HTERT RPE-1 (cell line): ENCODE data around the gene MTHFSD.

Experiments used
- in situ Hi-C: fragments of 300-500 bp; cut with MboI; formaldehyde crosslinking; loops from 4 replicates; pipeline ENCODE4 v1.14.3; 2020; ENCODE audit warnings: low sequenced_read_pairs

Gene MTHFSD

DNA sequence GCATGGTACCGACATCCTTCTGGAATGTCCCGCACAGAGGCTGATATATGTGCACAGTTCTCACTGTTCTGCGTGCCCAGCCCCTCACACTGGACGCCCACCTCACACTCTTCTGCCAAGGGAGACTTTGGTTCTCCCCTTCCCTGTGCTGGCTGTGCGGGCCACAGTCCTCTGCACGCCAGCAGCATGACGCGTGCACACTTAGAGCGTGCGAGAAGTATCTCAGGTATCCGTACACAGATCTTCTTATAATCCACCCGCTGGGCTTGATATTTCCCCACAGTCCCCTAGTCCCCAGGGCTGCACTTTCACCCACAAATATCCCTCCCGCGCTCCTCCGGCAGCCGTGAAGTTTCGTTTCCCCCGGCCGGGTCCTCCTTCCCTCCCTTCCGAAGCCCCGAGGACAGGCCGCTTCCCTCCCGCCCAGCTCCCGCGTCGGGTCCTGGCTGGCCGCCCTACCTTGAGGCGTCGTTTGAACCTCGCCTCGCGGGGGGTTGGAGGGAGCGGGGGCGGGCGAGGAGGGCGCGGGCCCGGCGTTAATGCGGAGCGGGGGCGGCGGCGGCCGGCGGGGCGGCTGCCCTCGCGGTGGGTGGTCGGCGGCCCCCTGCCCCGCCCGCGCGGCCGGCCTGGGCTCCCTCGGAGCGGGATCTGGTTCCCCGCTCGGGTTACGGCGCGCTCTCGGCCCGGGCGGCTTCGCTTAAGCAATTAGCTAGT, 49.7 kb downstream of the MTHFSD start:
- in situ Hi-C loops, result no loop called here

GRCh38 chr16:86504315-86505184, 50.5 kb downstream of the MTHFSD start:
- in situ Hi-C loops, result no loop called here

GRCh38 chr16:86503830-86504229, 51.2 kb downstream of the MTHFSD start:
- in situ Hi-C loops, result no loop called here

DNA sequence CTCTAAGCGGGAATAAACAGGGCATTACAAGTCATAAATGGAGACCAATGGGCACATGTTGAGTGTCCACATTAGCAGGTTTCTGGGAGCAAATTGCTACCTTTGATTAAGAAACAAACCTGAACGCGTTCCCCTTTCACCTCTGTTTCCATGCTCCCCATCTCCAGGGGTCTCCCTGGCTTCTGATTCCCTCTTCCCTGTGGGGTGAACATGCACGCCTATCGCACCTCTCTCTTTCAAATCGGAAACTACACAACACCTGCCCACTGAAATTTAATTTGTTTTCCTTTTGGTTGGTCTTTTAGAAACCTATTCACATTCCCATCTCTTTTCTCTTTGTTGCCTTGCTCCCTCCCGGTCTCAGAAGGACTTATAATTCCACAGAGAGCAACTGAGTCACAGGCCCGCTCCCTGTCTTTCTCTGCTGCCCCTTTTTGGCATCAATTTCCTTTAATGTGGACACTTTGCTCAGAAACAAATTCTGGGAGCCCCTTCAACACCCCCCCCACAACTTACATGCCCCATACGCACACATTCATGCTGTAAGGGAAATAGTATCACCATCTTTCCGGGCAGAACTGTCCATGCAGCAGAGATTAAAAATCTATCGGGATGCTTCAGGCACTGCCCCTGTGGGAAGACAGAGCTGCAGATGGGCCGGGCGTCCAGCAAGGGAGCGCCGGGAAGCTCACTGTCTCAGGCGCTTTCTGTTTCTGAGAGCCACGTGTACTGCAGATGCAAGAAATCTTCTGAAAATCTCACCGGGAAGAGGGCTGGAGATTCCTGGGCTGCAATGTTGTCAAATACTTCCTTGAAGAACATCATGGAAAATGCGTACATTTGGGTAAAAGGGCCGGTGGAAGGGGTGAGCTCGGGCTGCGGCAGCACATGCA, 51.9 kb downstream of the MTHFSD start:
- in situ Hi-C loops, result no loop called here

- in situ Hi-C loops, result no loop called here
Observed at GRCh38 chr16:86501989-86502855, 52.8 kb downstream of the MTHFSD start.

DNA sequence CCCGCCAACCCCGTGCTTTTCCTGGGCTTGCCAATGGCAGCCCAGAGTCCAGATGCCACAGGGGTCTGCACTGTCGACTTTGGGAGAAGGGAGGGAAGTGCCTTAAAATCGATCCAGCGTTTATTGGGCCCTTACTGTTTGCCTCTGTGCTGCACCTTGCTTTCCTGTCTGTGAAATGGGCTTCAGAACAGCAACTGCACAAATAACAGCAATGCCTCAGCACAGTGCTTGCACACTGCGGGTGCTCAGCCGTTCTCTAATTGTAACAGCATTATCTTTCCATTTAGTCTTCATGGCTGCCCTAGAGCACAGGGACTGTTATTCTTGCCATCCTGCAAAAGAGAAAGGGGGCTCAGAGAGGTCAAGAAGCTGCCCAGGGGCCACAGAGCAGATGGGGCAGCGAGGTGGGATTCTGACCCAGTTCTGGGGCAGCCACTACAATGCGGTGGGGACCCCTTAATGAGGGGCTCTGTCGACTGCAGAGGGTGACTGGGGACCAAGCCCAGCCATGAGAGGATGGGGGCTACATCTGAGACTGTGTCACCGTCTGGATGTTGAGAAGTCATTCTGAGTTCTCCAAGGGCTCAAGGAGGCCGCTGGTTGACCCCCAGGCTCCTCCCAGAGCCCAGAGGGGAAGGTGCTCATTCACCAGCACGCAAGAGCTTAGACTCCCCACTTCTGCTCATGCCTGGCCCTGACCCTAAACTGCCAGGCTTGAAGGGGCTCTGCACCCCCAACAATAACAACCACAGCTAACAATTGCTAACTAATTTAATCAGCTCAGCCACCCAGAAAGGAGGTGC, 54.1 kb downstream of the MTHFSD start:
- in situ Hi-C loops, result no loop called here

DNA sequence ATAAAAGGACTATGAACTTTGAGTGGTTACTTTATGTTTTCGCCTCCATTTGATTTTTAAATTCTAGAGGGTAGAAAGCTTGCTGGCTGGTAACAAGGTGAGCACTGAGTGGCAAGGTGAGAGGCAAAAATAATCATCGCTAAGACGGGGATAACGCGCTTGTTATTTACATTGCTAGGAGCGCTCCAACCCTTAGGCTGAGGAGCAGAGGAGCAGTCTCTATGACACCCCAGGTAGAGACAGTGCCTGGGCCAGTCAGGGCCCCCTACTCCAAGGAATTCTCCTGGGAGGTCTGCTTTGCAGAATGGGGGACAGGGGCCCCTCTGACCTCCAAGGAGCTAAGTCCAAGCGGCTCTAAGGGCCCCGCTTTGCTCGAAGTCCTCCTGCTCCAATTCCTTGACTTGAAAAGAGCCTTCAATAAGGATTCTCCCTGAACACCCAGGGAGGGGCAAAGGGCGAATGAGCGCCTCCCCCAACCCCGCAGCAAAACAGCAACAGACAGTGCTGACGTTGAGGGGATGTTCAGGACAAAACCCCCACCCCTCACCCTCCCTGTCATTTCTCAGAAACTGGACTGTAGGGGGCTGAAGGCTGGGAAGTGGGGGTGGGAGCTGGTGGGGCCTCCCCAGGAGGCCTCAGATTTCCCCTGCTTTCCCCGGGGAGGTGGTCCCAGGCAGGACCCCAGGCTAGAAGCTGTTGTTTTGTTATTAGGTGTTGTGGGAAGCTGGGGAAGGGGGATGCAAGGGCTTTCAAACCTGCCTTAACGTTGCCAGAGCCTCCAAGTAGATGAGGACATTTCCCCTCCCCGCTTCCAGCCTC, 54.9 kb downstream of the MTHFSD start:
- in situ Hi-C loops, result no loop called here

GRCh38 chr16:86499440-86499786, 55.6 kb downstream of the MTHFSD start:
- in situ Hi-C loops, result no loop called here

GRCh38 chr16:86498671-86499439, 56.2 kb downstream of the MTHFSD start:
- in situ Hi-C loops, result no loop called here

DNA sequence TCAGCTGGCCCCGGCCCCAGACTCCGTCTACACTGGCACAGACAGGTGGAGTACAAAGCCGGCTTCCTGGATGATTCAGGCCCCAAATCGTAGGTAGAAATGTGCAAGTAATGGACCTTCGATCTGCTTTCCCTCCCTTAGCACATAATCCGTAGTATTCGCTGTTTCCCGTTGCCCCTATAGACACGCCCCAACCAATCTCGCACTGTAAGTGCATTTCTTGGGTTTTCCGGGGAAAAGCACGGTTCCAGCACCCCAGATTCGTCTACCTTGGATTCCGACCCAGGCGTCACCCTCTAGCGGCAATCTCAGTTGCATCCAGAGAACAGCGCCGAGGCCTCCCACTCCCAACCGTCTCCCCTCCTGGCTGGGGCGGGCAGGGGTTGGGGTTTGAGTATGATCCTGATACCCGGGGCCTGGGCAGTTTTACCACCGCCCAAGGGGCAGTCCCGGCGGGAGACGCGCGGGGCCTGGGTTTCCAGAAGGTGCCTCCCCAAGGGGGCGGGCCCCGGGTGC, 56.8 kb downstream of the MTHFSD start:
- in situ Hi-C loops, result no loop called here

DNA sequence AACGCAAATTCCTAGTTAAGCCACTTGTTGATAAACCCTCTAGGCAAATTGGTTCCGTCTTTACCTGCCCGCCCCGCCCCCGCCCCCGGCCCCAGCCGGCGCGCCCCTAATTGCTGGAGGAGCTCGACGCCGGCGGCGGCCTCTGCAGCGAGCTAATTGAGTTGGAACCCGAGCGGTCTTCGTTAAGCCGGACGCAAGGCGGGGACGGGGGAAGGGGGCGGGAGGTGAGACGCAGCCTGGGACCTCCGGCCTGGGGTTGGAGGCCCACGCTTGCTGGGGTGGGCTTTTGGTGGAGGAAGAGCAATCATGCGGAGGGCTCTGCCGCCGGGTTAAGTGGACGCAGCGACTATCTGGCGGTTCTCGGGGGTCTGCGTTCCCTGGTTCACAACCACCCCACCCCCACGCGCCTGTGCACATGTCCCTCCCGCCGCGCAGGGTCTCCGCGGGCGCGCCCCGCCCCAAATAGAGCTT, 57.4 kb downstream of the MTHFSD start:
- in situ Hi-C loops, result no loop called here

DNA sequence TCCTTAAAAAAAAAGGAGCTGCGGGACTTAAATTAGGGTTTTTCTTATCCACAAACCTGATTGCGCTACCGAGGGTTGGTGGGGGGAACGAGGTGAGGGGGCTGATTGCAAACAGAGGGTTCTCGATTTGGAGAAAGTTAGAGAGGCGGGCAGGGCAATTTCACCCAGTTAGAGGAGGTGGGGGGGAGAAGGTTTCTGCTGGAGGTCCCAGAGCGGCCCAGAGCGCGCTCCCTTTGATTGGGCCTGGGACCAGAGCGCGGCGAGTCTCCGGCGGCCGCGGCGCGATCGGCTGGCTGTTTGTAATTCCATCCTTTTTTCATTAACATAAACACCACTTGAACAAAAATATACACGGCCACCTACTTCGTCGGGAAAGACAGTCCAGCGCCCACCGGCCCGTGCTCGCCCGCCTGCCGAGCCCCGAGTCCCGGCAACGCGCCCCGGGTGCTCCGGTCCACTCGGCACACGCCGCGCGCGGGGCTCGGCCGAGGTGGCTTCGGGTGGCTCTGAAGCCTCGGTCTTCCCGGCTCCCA, 58.0 kb downstream of the MTHFSD start:
- in situ Hi-C loops, result no loop called here

- in situ Hi-C loops, result no loop called here
Observed at GRCh38 chr16:86496262-86496928, 58.6 kb downstream of the MTHFSD start.

DNA sequence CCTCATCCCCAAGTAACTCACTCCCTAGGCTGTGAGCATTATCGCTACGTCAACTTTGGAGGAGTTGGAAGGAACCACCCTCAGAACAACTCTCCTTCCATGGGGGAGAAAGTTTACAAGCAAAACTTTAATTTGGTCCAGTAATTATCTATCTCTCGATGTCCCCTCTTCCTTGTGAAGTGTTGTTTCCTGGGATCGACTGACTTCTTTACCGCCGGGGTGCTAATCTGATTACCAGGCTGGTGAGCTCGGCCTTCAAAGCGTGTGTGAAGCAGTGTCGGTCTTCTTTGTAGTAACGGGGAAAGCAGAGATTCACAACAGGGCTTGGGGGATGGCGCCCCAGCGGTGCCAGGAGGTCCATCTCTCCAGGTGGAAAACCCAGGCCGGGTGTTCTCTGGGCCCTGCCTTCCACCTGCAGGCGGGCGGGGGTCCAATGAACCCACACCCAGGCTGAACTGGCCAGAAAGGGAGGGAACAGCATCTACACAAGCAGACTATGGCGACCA, 59.2 kb downstream of the MTHFSD start:
- in situ Hi-C loops, result no loop called here

- in situ Hi-C loops, result no loop called here
Observed at GRCh38 chr16:86495357-86495701, 59.7 kb downstream of the MTHFSD start.

DNA sequence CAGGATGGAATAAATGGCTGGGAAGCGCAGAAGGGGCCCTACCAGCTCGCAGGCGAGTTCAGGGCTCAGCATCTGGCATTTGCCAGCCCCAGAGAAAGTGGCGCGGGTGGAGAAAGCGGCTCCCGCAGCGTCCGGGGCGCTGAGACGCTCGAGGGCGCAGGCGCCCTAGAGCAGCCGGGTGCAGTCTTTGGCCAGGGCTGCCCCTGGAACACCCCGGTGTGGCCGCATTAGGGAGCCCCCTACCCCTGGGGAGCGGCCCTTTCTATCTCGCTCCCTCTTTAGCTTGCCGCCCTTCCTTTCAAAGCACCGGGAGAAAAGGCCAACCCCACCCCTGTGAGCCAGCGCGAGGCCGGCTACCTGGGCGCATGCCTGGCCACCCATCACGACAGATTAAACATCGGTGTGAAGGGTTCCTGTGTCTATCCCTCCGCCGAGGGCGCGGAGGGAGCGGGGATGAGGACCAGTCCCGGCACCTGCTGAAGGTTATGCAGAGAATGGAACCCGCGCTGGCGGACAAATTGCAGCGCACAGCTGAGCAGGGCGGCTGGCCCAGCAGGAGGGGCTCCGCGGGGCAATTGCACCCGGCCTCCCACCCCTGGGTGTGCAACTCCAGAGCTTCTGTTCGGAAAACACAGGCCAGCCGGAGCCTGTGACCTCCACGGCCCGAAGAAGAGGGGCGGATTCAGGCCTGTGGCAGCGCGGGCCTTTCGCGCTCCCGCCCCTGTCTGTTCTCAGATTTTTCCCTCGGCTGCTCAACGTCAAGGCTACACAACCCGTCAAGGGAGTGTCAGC, 60.3 kb downstream of the MTHFSD start:
- in situ Hi-C loops, result no loop called here
